Small intestine (tissue), 7 donors: ENCODE measurements around the gene GSTM1. TPM values are rescaled to one million over a fixed set of nuclear protein-coding genes. Genes with fewer than 3 reads are reported as not detected.
"Not testable (repeated sequence)": the region's sequence is repeated elsewhere in the genome, so short reads cannot be mapped to it uniquely, and the experiment has no call there.

Experiments used
- DNase-seq, 2 donors: peaks; one replicate each; pipeline versions ENCODE4 v3.0.0 to v3.0.0-alpha.2; 2013
- FAIRE-seq: peaks from 2 replicates; lab custom pipeline; 2012; peaks lifted over from hg19 to GRCh38; lab: Jason Lieb, UNC
- H3K27ac ChIP-seq, 3 donors: one replicate each; pipeline ENCODE4 v1.5.1; 2013; ENCODE audit warnings: low read length in 2 of 3, mild to moderate bottlenecking in 2 of 3, control low read depth in 1 of 3, inconsistent platforms in 1 of 3, low read depth in 1 of 3, moderate library complexity in 1 of 3
- H3K27me3 ChIP-seq, 3 donors: one replicate each; pipeline ENCODE4 v1.6.1; 2013; ENCODE audit warnings: low read length in 3 of 3, inconsistent platforms in 1 of 3; ENCODE audit not compliant: control insufficient read depth in 3 of 3, insufficient read depth in 3 of 3
- H3K36me3 ChIP-seq, 3 donors: one replicate each; pipeline ENCODE4 v1.6.1; 2013; ENCODE audit warnings: low read length in 3 of 3, inconsistent platforms in 1 of 3, low read depth in 1 of 3, mild to moderate bottlenecking in 1 of 3, moderate library complexity in 1 of 3; ENCODE audit not compliant: control insufficient read depth in 3 of 3, insufficient read depth in 2 of 3
- H3K4me1 ChIP-seq, 3 donors: one replicate each; pipeline ENCODE4 v1.6.1; 2013; ENCODE audit warnings: low read length in 2 of 3, inconsistent platforms in 1 of 3, low read depth in 1 of 3, mild to moderate bottlenecking in 1 of 3, moderate library complexity in 1 of 3; ENCODE audit not compliant: control insufficient read depth in 3 of 3, insufficient read depth in 2 of 3
- H3K4me3 ChIP-seq, 3 donors: one replicate each; pipeline ENCODE4 v1.5.1; 2013; ENCODE audit warnings: low read length in 3 of 3, control low read depth in 1 of 3, inconsistent platforms in 1 of 3, low read depth in 1 of 3, mild to moderate bottlenecking in 1 of 3, moderate library complexity in 1 of 3
- H3K9me3 ChIP-seq, 2 donors: one replicate each; pipeline ENCODE4 v1.6.1; 2013; ENCODE audit warnings: low read depth in 1 of 2, low read length in 1 of 2; ENCODE audit not compliant: control insufficient read depth in 2 of 2, insufficient read depth in 1 of 2
- WGBS, 3 donors: extraction: QIAGEN DNeasy Blood & Tissue Kit; methylation state at CpG; one replicate each; pipeline ENCODE4 v1.1.7; 2013; 5-methylcytosine and 5-hydroxymethylcytosine counted together
- polyA plus RNA-seq, 4 donors: library from polyadenylated mRNA; stranded (reverse) in 3 of 4; unstranded in 1 of 4; fragments of 200-250 nt in 3 of 4; fragments of 120-200 nt in 1 of 4; gene quantifications; one replicate each; pipeline versions ENCODE4 v1.2.1 to v1.2.3, GENCODE V29; 2013
- donor health status: healthy with polysubstance abuse.
- donor health status: control.
- donor health status: control.
- donor health status: Bipolar disorder and iron deficiency.
- donor health status: healthy.

The GSTM1 gene
- polyA plus RNA-seq, 4 donors: 0.97 to 175 (median 51.6) TPM

DNA sequence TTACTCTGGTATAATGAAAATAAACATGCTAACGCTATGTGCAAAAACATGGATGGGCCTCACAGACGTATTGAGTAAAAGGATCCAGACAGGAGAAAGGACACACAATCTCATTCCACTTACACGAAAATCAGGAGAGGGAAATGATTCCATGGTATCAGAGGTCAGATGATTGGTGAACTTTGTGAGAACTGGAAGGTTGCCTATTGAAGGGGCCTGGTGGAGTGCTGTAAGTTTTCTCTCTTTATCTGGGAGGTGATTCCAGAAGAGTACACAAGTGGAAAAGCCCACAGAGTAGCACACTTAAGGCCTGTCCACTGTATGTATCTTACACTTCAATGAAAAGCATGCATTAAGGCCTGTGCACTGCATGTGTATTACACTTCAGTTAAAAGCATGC is 10.2 kb upstream of the GSTM1 start:
- no peak overlapping the region for H3K27ac ChIP-seq
- H3K9me3 ChIP-seq: no peaks in the 10 kb centered on the region
- H3K27me3 ChIP-seq: no peaks in the 10 kb centered on the region
- WGBS, 3 donors: 63 to 67% (median 67%) methylated on average over 3 of the region's 3 CpGs
- H3K4me3 ChIP-seq: no peak overlapping the region
- H3K4me1 ChIP-seq: peaks cover 0 to 7% (median 2%) of the 10 kb centered on the region in 3 donors
- no peak for FAIRE-seq
- peaks cover 0 to 3% (median 0%) of the 10 kb centered on the region in 3 donors for H3K36me3 ChIP-seq
- DNase-seq: peak in 1 of 2 donors; percentile 2

DNA sequence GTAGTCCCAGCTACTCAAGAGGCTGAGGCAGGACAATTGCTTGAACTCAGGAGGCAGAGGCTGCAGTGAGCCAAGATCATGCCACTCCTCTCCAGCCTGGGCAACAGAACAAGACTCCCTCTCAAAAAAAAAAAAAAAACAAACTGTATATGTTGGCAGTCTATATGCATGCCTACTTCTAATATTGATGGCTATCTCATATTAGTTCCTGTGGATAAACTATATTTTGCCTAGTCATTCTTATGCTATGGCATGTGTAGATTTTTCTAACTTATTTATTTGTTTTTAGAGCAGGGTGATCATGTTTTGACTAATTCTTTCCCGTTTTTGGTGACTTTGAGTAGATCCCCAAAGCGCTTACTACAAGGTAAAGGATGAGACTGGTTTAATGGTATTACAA is 9.0 kb upstream of the GSTM1 start:
- not testable (repeated sequence) for H3K9me3 ChIP-seq, H3K4me1 ChIP-seq, H3K36me3 ChIP-seq, H3K4me3 ChIP-seq, H3K27me3 ChIP-seq, FAIRE-seq, H3K27ac ChIP-seq
- peak in 1 of 2 donors; percentile 0 for DNase-seq
- 80 to 92% (median 86%) methylated on average over 2 of the region's 2 CpGs for WGBS, 3 donors

DNA sequence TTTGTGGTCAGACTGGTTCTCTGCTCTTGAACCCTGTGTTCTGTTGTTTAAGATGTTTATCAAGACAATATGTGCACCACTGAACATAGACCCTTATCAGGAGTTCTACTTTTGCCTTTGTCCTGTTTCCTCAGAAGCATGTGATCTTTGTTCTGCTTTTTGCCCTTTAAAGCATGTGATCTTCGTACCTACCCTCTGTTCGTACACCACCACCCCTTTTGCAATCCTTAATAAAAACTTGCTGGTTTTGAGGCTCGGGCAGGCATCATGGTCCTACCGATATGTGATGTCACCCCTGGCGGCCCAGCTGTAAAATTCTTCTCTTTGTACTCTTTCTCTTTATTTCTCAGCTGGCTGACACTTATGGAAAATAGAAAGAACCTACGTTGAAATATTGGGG is 2.8 kb upstream of the GSTM1 start:
- FAIRE-seq, H3K27me3 ChIP-seq, H3K36me3 ChIP-seq, H3K4me3 ChIP-seq, H3K4me1 ChIP-seq, H3K9me3 ChIP-seq, H3K27ac ChIP-seq: not testable (repeated sequence)
- 66 to 67% methylated on average over 6 of the region's 6 CpGs; no CpG with 5 or more reads in 1 of the 3 donors for WGBS, 3 donors
- DNase-seq: peak in 1 of 2 donors; percentile 22

DNA sequence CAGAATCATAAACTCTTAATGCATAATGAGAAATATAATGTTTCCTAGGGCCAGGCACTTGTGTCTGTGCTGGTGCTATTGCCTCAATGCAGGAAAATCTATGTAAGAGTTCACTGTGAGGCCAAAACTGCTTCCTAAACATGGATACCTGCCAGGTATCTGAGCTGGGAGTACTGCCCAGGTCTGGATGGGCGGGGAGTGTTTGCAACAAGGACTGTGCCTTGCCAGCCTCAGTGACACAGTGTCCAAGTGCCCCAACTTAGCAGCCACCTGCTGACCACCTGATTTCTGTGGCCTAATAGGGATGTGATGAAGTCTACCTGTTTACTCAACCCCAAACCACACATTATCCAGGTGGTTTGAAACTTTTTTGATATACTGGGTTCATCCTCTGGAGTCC is 2.2 kb upstream of the GSTM1 start:
- not testable (repeated sequence) for H3K9me3 ChIP-seq, FAIRE-seq, H3K36me3 ChIP-seq, H3K4me1 ChIP-seq, H3K4me3 ChIP-seq, H3K27me3 ChIP-seq, H3K27ac ChIP-seq
- WGBS, 3 donors: 40 to 50% methylated on average over 1 of the region's 1 CpG; no CpG with 5 or more reads in 1 of the 3 donors
- DNase-seq: peak in 1 of 2 donors; percentile 61

DNA sequence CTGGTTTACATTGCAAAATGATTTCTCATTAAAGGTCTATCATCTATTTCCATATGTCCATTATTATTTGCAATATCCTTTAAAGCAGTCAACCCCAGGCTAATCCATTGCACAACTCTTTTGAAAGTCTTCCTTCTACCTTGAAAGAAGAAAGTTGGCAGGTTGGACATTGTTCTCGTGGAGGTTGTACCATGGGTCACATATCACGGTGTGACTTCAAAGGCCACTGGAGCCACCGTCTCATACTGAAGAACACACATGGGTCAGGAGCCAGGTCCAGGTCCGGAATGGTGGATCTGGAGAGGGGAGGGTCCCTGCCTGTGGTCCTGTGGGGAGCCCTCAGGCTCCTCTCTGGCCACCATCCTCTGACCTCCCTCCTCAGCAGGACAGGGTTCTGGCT is 1.7 kb upstream of the GSTM1 start:
- H3K4me3 ChIP-seq, H3K36me3 ChIP-seq, FAIRE-seq, H3K27me3 ChIP-seq, H3K9me3 ChIP-seq, H3K4me1 ChIP-seq: not testable (repeated sequence)
- H3K27ac ChIP-seq: peak overlapping the region in 1 of 3 donors; percentile 55
- WGBS, 3 donors: 28 to 30% methylated on average over 4 of the region's 4 CpGs; no CpG with 5 or more reads in 1 of the 3 donors
- DNase-seq: peak in 1 of 2 donors; percentile 56

DNA sequence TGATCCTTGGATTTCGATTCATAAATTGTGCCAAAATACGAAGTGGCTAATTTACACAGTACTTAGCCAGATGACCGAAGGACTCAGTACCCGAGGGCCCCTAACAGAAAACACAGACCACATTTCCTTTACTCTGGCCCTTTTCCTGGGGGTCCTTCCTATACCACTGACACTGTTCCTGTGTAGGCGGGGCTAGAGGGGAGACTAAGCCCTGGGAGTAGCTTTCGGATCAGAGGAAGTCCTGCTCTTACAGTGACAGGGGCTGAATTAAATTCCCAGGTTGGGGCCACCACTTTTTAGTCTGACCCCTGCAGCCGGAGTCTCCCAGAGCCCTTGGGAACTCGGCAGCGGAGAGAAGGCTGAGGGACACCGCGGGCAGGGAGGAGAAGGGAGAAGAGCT is 508 bp upstream of the GSTM1 start:
- not testable (repeated sequence) for H3K9me3 ChIP-seq, H3K27me3 ChIP-seq, H3K36me3 ChIP-seq, FAIRE-seq, DNase-seq, H3K4me1 ChIP-seq
- 33 to 46% (median 38%) methylated on average over 2 to 10 of the region's 11 CpGs for WGBS, 3 donors
- peak overlapping the region in 1 of 3 donors; percentile 2 for H3K27ac ChIP-seq
- peak overlapping the region in 1 of 3 donors; percentile 64 for H3K4me3 ChIP-seq

DNA sequence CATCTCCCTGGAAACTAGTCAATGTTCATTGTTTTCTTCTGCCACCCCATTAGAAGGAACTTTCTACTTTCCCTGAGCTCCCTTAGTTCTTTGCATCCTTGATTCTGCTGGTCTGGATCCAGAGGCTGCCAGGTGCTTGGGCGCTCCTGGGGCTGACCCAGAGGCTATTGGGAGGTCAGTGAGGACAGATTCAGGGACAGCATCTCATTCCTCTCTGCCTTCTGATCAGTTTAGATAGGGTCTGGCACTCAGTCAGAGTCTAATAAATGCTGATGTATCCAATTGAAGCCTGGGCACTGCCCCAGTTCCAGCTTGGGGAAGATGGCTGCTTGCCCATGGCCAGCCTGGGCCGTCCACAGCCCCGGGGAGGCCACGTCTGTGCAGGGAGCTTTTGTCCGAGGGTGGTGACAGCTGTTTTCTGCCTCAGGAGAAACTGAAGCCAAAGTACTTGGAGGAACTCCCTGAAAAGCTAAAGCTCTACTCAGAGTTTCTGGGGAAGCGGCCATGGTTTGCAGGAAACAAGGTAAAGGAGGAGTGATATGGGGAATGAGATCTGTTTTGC is 2.3 kb downstream of the GSTM1 start:
- DNase-seq (no peak), FAIRE-seq (no peak)
- Histone ChIP-seq H3K4me1 (no peaks in the 10 kb centered on the region), H3K27ac (no peak overlapping the region), H3K27me3 (no peaks in the 10 kb centered on the region), H3K9me3 (no peaks in the 10 kb centered on the region), H3K36me3 (no peaks in the 10 kb centered on the region), H3K4me3 (no peak overlapping the region)
- 83 to 92% methylated on average over 6 of the region's 6 CpGs; no CpG with 5 or more reads in 1 of the 3 donors for WGBS, 3 donors

DNA sequence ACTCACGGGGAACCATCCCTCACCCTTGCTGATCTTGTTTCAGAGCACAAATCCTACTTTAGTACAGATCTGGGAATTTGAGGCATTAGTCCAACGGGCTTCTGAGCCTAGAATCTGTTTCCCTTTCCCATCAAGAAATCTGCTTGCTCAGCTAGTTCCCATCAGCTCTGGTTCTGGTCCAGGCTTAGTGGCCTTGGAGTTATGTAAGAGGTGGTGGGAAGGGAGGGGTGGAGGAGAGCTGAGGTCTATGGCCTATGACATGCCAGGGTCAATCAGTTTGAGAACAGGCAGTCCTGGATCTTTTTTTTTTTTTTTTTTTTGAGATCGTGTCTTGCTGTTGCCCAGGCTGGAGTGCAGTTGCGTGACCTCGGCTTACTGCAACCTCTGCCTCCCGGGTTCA is 4.1 kb downstream of the GSTM1 start:
- Histone ChIP-seq H3K27ac (no peak overlapping the region), H3K4me1 (no peaks in the 10 kb centered on the region), H3K4me3 (no peak overlapping the region), H3K9me3 (no peaks in the 10 kb centered on the region), H3K36me3 (no peaks in the 10 kb centered on the region), H3K27me3 (no peaks in the 10 kb centered on the region)
- no peak for DNase-seq
- WGBS, 3 donors: 78 to 79% methylated on average over 1 to 2 of the region's 6 CpGs; no CpG with 5 or more reads in 1 of the 3 donors
- FAIRE-seq: no peak

DNA sequence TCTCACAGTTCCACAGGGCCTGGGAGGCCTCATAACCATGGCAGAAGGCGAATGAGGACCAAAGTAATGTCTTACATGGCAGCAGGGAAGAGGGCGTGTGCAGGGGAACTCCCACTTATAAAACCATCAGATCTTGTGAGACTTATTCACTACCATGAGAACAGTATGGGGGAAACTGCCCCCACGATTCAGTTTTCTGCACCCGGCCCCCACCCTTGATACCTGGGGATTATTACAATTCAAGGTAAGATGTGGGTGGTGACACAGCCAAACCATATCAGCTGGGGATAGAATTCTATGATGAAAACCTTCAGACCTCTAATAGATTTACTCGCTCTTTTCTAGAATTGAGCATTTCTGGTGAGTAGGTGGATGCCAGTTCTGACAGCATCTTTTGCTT is 6.8 kb downstream of the GSTM1 start:
- H3K4me3 ChIP-seq, H3K27ac ChIP-seq, H3K36me3 ChIP-seq, H3K27me3 ChIP-seq, H3K9me3 ChIP-seq, DNase-seq, H3K4me1 ChIP-seq, FAIRE-seq: not testable (repeated sequence)
- WGBS, 3 donors: 72 to 81% methylated on average over 5 of the region's 5 CpGs; no CpG with 5 or more reads in 1 of the 3 donors
